ENCODE results near the gene GPR158. TPM values are rescaled to one million over a fixed set of nuclear protein-coding genes. Genes with fewer than 3 reads are reported as not detected.

Gene GPR158
- total RNA-seq, 3 donors from 2014 or later, result not detected

DNA sequence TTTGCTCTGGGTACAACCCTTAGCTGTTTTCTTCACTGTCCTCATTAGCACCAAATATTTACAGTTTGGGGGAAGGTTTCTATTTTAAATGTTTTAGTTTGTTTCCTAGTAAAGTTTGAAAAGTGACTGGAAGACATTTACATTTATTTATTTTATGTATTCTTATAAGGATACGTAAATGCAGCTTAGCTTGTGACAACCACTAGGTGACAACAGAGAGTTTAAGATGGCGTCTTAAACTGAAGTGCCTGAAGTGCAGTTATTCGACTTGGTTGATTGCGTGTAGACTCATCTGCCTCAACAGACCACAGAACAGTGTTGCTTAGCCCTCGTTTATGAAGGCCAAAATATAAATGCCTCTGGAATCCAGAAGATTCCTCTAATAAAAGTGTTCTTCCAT lies 381.1 kb downstream of the GPR158 start:
- Mint-ChIP-seq H3K36me3 (ENCODE audit: insufficient read depth) (no peaks in the 10 kb centered on the region), H3K9me3 (no peaks in the 10 kb centered on the region), H3K4me3 (no peak overlapping the region), H3K27me3 (ENCODE audit: low read depth) (peaks cover 3% of the 10 kb centered on the region), H3K4me1 (ENCODE audit: low read depth) (no peaks in the 10 kb centered on the region)
- DNase-seq, result no peak
- no peak for ATAC-seq

- Mint-ChIP-seq H3K27me3 (ENCODE audit: low read depth) (peaks cover 3% of the 10 kb centered on the region), H3K4me3 (no peak overlapping the region), H3K9me3 (no peaks in the 10 kb centered on the region), H3K4me1 (ENCODE audit: low read depth) (no peaks in the 10 kb centered on the region), H3K36me3 (ENCODE audit: insufficient read depth) (no peaks in the 10 kb centered on the region)
- ATAC-seq (no peak), DNase-seq (no peak)
These were observed 381.7 kb downstream of the GPR158 start for GRCh38 chr10:25556457-25556856.

- Mint-ChIP-seq H3K4me3 (no peak overlapping the region), H3K36me3 (ENCODE audit: insufficient read depth) (no peaks in the 10 kb centered on the region), H3K9me3 (no peaks in the 10 kb centered on the region), H3K4me1 (ENCODE audit: low read depth) (no peaks in the 10 kb centered on the region), H3K27me3 (ENCODE audit: low read depth) (peaks cover 3% of the 10 kb centered on the region)
- ATAC-seq (no peak), DNase-seq (no peak)
These were observed 382.3 kb downstream of the GPR158 start for GRCh38 chr10:25557136-25557535.

DNA sequence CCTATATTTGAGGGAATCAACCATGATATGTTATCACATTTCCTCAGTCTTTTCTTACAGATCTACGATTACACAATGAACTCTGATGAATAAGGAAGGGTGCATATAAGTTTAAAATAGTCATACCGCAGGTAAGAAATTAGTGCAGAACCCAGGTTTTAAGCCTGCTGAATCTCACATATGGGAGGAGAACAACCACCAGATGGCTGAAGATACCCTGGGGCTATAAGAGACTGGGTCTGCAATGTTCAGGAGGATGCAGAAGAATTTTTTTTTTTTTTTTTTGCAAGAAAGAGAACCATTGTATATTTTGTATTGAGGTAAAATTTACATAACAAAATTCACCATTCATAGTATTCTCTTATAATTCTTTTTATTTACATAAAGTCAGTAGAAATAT lies 387.0 kb downstream of the GPR158 start:
- Mint-ChIP-seq H3K27me3 (ENCODE audit: low read depth) (no peaks in the 10 kb centered on the region), H3K4me3 (no peak overlapping the region), H3K36me3 (ENCODE audit: insufficient read depth) (no peaks in the 10 kb centered on the region), H3K9me3 (no peaks in the 10 kb centered on the region), H3K4me1 (ENCODE audit: low read depth) (no peaks in the 10 kb centered on the region)
- ATAC-seq (no peak), DNase-seq (no peak)

GRCh38 chr10:25562547-25562946 lies 387.7 kb downstream of the GPR158 start:
- Mint-ChIP-seq H3K36me3 (ENCODE audit: insufficient read depth) (no peaks in the 10 kb centered on the region), H3K4me3 (no peak overlapping the region)

DNA sequence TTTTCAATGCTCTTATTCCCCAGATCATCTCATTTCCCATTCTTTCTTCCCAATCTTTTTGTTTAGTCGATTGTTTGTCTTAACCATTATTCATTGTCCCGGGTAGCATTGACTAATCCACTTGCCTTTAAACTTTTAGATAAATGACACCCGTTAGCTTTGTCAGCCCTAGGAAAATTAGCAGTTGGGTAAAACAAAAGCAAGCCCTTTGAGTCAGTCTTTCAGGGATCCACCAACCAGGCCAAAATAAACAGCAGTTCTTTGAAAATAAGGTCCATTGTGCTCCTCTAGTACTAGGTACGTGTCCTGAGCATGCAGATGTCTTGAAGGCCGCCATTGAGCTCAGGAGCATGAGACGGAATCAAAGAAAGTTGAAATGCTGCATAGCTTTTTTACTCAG lies 389.6 kb downstream of the GPR158 start:
- H3K27me3 Mint-ChIP-seq (ENCODE audit: low read depth), result no peaks in the 10 kb centered on the region
- H3K4me1 Mint-ChIP-seq (ENCODE audit: low read depth), result no peaks in the 10 kb centered on the region
- H3K36me3 Mint-ChIP-seq (ENCODE audit: insufficient read depth), result no peaks in the 10 kb centered on the region
- ATAC-seq (no peak), DNase-seq (no peak)
- no peak overlapping the region for H3K4me3 Mint-ChIP-seq
- peaks cover 4% of the 10 kb centered on the region for H3K9me3 Mint-ChIP-seq

More at GRCh38 chr10:25562547-25562946, 387.7 kb downstream of the GPR158 start:
- no peaks in the 10 kb centered on the region for H3K9me3 Mint-ChIP-seq
- no peak for ATAC-seq
- DNase-seq, result no peak
- no peaks in the 10 kb centered on the region for H3K27me3 Mint-ChIP-seq (ENCODE audit: low read depth)
- H3K4me1 Mint-ChIP-seq (ENCODE audit: low read depth), result no peaks in the 10 kb centered on the region

GRCh38 chr10:25565570-25565969 lies 390.8 kb downstream of the GPR158 start:
- Mint-ChIP-seq H3K27me3 (ENCODE audit: low read depth) (no peaks in the 10 kb centered on the region), H3K4me1 (ENCODE audit: low read depth) (no peaks in the 10 kb centered on the region), H3K4me3 (no peak overlapping the region), H3K36me3 (ENCODE audit: insufficient read depth) (no peaks in the 10 kb centered on the region), H3K9me3 (peaks cover 4% of the 10 kb centered on the region)
- DNase-seq (no peak), ATAC-seq (no peak)

DNA sequence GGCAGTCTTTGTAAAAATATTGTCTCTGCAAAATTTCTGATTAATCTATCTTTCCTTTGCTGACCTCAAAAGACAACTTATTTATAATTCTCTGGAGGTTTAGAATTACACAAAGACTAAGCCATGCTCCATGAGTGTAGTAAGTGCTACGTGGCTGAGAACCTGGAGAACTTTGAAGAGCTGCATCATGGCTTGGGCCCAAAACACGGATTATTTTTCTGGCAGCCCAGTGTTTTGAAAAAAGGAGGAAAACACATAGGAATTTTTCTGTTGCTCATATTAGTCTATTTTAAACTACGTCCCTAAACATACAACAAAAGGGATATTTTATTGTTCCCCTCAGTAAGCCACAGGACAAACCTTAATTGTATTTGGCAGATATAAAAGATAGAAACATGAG lies 398.5 kb downstream of the GPR158 start:
- Mint-ChIP-seq H3K36me3 (ENCODE audit: insufficient read depth) (no peaks in the 10 kb centered on the region), H3K9me3 (peaks cover 3% of the 10 kb centered on the region), H3K4me1 (ENCODE audit: low read depth) (no peaks in the 10 kb centered on the region), H3K27me3 (ENCODE audit: low read depth) (no peaks in the 10 kb centered on the region), H3K4me3 (no peak overlapping the region)
- no peak for DNase-seq
- ATAC-seq, result no peak

GRCh38 chr10:25575343-25575742 lies 400.5 kb downstream of the GPR158 start:
- H3K27me3 Mint-ChIP-seq (ENCODE audit: low read depth), result no peaks in the 10 kb centered on the region
- no peaks in the 10 kb centered on the region for H3K4me1 Mint-ChIP-seq (ENCODE audit: low read depth)
- DNase-seq (no peak), ATAC-seq (no peak)
- no peak overlapping the region for H3K4me3 Mint-ChIP-seq
- no peaks in the 10 kb centered on the region for H3K36me3 Mint-ChIP-seq (ENCODE audit: insufficient read depth)
- H3K9me3 Mint-ChIP-seq, result peaks cover 3% of the 10 kb centered on the region

DNA sequence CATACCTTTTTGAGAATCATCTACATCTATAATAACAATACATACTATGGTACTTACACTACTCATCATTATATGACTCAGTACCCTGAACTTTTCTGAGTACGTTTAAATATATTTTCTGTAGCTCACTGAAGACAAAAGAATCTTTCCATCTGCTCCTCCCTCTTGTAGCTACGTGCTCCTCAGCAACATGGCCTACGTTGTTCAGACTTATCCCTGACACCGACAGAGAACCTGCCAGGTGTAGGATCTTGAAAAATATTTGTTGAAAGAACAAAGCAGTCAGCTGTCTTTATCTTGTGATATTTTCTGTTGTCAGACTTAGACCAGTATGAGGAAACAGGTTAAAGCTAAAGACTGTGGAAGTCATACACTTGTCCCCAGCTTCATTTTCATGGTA lies 403.3 kb downstream of the GPR158 start:
- Mint-ChIP-seq H3K36me3 (ENCODE audit: insufficient read depth) (no peaks in the 10 kb centered on the region), H3K4me1 (ENCODE audit: low read depth) (no peaks in the 10 kb centered on the region), H3K27me3 (ENCODE audit: low read depth) (no peaks in the 10 kb centered on the region), H3K4me3 (no peak overlapping the region), H3K9me3 (peaks cover 3% of the 10 kb centered on the region)
- DNase-seq (no peak), ATAC-seq (no peak)

- Mint-ChIP-seq H3K27me3 (ENCODE audit: low read depth) (no peaks in the 10 kb centered on the region), H3K4me1 (ENCODE audit: low read depth) (no peaks in the 10 kb centered on the region), H3K9me3 (peaks cover 16% of the 10 kb centered on the region), H3K4me3 (no peak overlapping the region), H3K36me3 (ENCODE audit: insufficient read depth) (no peaks in the 10 kb centered on the region)
- no peak for DNase-seq
- no peak for ATAC-seq
These were observed 408.2 kb downstream of the GPR158 start for GRCh38 chr10:25582961-25583360.

DNA sequence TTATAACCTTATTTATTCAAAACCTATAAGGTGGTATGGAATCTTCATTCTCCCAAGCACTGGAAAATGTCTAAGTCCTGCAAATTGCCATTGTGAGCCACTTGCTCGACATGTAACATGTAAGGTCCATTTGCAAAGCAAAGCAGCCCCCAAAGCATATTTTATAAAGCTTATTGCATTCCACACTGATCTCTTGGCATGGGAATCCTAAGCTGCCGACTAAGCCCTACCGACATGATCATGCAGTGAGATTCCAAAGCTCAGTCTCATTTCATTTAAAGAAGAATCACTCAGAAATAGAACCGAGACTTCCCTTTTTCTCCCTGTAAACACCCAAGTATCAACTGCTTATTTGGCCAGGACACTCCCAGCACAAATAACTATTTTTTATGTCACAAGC lies 425.9 kb downstream of the GPR158 start:
- no peaks in the 10 kb centered on the region for H3K27me3 Mint-ChIP-seq (ENCODE audit: low read depth)
- H3K4me1 Mint-ChIP-seq (ENCODE audit: low read depth), result no peaks in the 10 kb centered on the region
- no peaks in the 10 kb centered on the region for H3K36me3 Mint-ChIP-seq (ENCODE audit: insufficient read depth)
- no peaks in the 10 kb centered on the region for H3K9me3 Mint-ChIP-seq
- DNase-seq (no peak), ATAC-seq (no peak)
- H3K4me3 Mint-ChIP-seq, result no peak overlapping the region

- no peak for DNase-seq
- H3K36me3 Mint-ChIP-seq (ENCODE audit: insufficient read depth), result no peaks in the 10 kb centered on the region
- ATAC-seq, result no peak
- H3K9me3 Mint-ChIP-seq, result no peaks in the 10 kb centered on the region
- no peak overlapping the region for H3K4me3 Mint-ChIP-seq
- H3K4me1 Mint-ChIP-seq (ENCODE audit: low read depth), result no peaks in the 10 kb centered on the region
- no peaks in the 10 kb centered on the region for H3K27me3 Mint-ChIP-seq (ENCODE audit: low read depth)
These were observed 429.8 kb downstream of the GPR158 start for GRCh38 chr10:25604591-25604990.

DNA sequence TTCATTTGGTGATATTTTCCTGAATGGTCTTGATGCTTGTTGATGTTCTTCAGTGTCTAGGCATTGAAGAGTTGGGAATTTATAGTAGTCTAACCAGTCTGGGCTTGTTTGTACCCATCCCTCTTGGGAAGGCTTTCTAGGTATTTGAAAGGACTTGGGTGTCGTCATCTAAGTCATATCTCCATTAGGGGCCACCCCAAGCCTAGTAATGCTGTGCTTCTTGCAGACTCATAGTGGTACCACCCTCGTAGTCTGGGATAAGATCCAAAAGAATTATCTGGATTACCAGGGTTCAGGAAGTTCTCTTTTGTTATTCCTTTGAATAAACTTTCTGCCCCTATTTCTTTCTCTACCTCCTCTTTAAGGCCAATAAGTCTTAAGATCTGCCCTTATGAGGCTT lies 439.9 kb downstream of the GPR158 start:
- no peaks in the 10 kb centered on the region for H3K27me3 Mint-ChIP-seq (ENCODE audit: low read depth)
- no peaks in the 10 kb centered on the region for H3K36me3 Mint-ChIP-seq (ENCODE audit: insufficient read depth)

GRCh38 chr10:25615926-25616325 lies 441.1 kb downstream of the GPR158 start:
- no peaks in the 10 kb centered on the region for H3K4me1 Mint-ChIP-seq (ENCODE audit: low read depth)

More for the DNA sequence above, 439.9 kb downstream of the GPR158 start:
- no peaks in the 10 kb centered on the region for H3K4me1 Mint-ChIP-seq (ENCODE audit: low read depth)
- DNase-seq, result no peak
- H3K4me3 Mint-ChIP-seq, result no peak overlapping the region
- peaks cover 14% of the 10 kb centered on the region for H3K9me3 Mint-ChIP-seq
- ATAC-seq, result no peak

More at GRCh38 chr10:25615926-25616325, 441.1 kb downstream of the GPR158 start:
- no peak for ATAC-seq
- no peaks in the 10 kb centered on the region for H3K36me3 Mint-ChIP-seq (ENCODE audit: insufficient read depth)
- H3K27me3 Mint-ChIP-seq (ENCODE audit: low read depth), result no peaks in the 10 kb centered on the region
- peaks cover 14% of the 10 kb centered on the region for H3K9me3 Mint-ChIP-seq
- DNase-seq, result no peak
- H3K4me3 Mint-ChIP-seq, result no peak overlapping the region
